ENCODE results near the gene MRI1. TPM values are rescaled to one million over a fixed set of nuclear protein-coding genes. Genes with fewer than 3 reads are reported as not detected.
A peak's percentile ranks its signal among the peaks of the same experiment; 100 is the strongest.

MRI1 gene
- total RNA-seq, 2 experiments from 2014 or later, result 37.1 to 40.8 TPM

DNA sequence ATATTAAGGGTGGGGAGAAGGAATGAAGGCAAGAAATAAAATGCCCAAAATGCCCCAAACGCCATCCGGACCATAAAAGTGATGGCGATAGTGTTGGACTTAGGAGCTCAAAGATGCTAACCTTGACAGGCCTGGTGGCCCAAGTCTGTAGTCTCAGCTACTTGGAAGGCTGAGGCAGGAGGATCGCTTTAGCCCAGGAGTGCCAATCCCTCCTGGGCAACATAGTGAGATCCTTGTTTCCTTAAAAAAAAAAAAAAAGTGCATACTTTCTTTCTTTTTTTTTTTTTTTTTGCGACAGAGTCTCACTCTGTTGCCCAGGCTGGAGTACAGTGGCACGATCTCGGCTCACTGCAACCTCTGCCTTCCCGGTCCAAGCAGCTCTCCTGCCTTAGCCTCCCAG, 32.0 kb upstream of the MRI1 start:
- Mint-ChIP-seq H3K36me3 (ENCODE audit: low read depth) (peaks cover 2% of the 10 kb centered on the region), H3K4me1 (ENCODE audit: low read depth) (peaks cover 22% of the 10 kb centered on the region), H3K9me3 (no peaks in the 10 kb centered on the region), H3K4me3 (peak overlapping the region; percentile 86), H3K27ac (no peak overlapping the region), H3K27me3 (no peaks in the 10 kb centered on the region)
- no peak for TF ChIP-seq CTCF (IDR thresholded peaks at IDR 0.05)
- POLR2A ChIA-PET, result interaction anchor here (1.4 to 2.9 kb wide), 3 partner anchors 13 to 42 kb away, joined by 5 to 15 read pairs (median 6); partner anchors contain the start of gene C19orf53
- CTCF ChIA-PET, result interaction anchor here (1.0 to 2.8 kb wide), 4 partner anchors 11 to 404 kb away, joined by 4 to 14 read pairs (median 6); partner anchors contain the start of gene ASF1B
- DNase-seq (no peak), ATAC-seq (no peak)
- intact Hi-C loops (cut with micrococcal nuclease), result no loop called here

- Mint-ChIP-seq H3K27ac (no peak overlapping the region), H3K4me3 (no peak overlapping the region), H3K36me3 (ENCODE audit: low read depth) (peaks cover 2% of the 10 kb centered on the region), H3K4me1 (ENCODE audit: low read depth) (peaks cover 18% of the 10 kb centered on the region), H3K27me3 (no peaks in the 10 kb centered on the region), H3K9me3 (no peaks in the 10 kb centered on the region)
- CTCF ChIA-PET, result no interaction called here
- POLR2A ChIA-PET, result no interaction called here
- ATAC-seq, result no peak
- intact Hi-C loops (cut with micrococcal nuclease), result no loop called here
- no peak for TF ChIP-seq CTCF (IDR thresholded peaks at IDR 0.05)
- no peak for DNase-seq
Measured at GRCh38 chr19:13734751-13735150, 29.6 kb upstream of the MRI1 start.

- CTCF ChIA-PET, result no interaction called here
- no peak for TF ChIP-seq CTCF (IDR thresholded peaks at IDR 0.05)
- intact Hi-C loops (cut with micrococcal nuclease), result no loop called here
- ATAC-seq, result no peak
- no peaks in the 10 kb centered on the region for H3K4me1 Mint-ChIP-seq (ENCODE audit: low read depth)
- H3K27ac Mint-ChIP-seq, result no peak overlapping the region
- H3K27me3 Mint-ChIP-seq, result no peaks in the 10 kb centered on the region
- H3K4me3 Mint-ChIP-seq, result no peak overlapping the region
- no peaks in the 10 kb centered on the region for H3K9me3 Mint-ChIP-seq
- no peak for DNase-seq
- H3K36me3 Mint-ChIP-seq (ENCODE audit: low read depth), result peaks cover 2% of the 10 kb centered on the region
- POLR2A ChIA-PET, result interaction anchor here (1.4 kb wide), 1 partner anchor 10 kb away, joined by 6 read pairs; a partner anchor contains a TSS
Measured at GRCh38 chr19:13738073-13738472, 26.2 kb upstream of the MRI1 start.

GRCh38 chr19:13741893-13742292, 22.4 kb upstream of the MRI1 start:
- ATAC-seq, result no peak
- CTCF ChIA-PET, result no interaction called here
- no peaks in the 10 kb centered on the region for H3K36me3 Mint-ChIP-seq (ENCODE audit: low read depth)

GRCh38 chr19:13742756-13743155, 21.6 kb upstream of the MRI1 start:
- ChIA-PET POLR2A (no interaction called here), CTCF (no interaction called here)
- H3K4me3 Mint-ChIP-seq, result no peak overlapping the region
- peaks cover 4% of the 10 kb centered on the region for H3K9me3 Mint-ChIP-seq
- DNase-seq (no peak), ATAC-seq (no peak)
- no peaks in the 10 kb centered on the region for H3K36me3 Mint-ChIP-seq (ENCODE audit: low read depth)
- no peak overlapping the region for H3K27ac Mint-ChIP-seq
- H3K4me1 Mint-ChIP-seq (ENCODE audit: low read depth), result peaks cover 5% of the 10 kb centered on the region
- TF ChIP-seq CTCF (IDR thresholded peaks at IDR 0.05), result no peak
- H3K27me3 Mint-ChIP-seq, result no peaks in the 10 kb centered on the region
- intact Hi-C loops (cut with micrococcal nuclease), result no loop called here

More at GRCh38 chr19:13741893-13742292, 22.4 kb upstream of the MRI1 start:
- TF ChIP-seq CTCF (IDR thresholded peaks at IDR 0.05), result no peak
- H3K9me3 Mint-ChIP-seq, result peaks cover 1% of the 10 kb centered on the region
- DNase-seq, result no peak
- intact Hi-C loops (cut with micrococcal nuclease), result no loop called here
- peaks cover 2% of the 10 kb centered on the region for H3K4me1 Mint-ChIP-seq (ENCODE audit: low read depth)
- H3K27me3 Mint-ChIP-seq, result no peaks in the 10 kb centered on the region
- POLR2A ChIA-PET, result no interaction called here
- no peak overlapping the region for H3K4me3 Mint-ChIP-seq
- H3K27ac Mint-ChIP-seq, result no peak overlapping the region
